Measurements from ENCODE around the gene UBE2G1. TPM values are rescaled to one million over a fixed set of nuclear protein-coding genes. Genes with fewer than 3 reads are reported as not detected.

The UBE2G1 gene
- total and polyA plus RNA-seq, 2 of the 8 experiments (the other 6 are each of a cell fraction or from before 2014, with no cell fraction given), result 73.9 to 170 TPM

DNA sequence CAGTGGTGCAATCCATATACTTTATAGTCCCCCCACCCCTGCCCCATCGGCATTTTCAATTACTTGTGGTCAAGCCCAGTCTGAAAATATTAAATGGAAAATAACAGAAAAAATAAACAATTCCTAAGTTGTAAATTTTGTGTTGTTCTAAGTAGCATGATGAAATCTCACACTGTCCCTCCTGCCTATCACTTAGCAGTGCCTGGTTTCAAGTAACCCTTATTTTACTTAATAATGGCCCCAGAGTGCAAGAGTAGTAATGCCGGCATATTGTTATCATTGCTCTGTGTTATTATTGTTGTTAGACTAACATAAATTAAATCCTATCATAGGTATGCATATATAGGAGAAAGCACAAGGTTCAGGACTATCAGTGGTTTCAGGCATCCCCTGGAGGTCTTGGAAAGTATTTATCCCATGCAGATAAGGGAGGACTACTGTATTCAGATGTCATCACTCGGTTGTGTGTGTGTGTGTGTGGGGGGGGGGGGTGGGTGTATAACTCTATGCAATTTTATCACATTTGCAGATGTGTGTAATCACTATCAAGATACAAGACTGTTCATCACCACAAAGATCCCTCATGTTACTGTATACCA, 9.3 kb downstream of the UBE2G1 start (continued):
- no peak for TF ChIP-seq SRF (IDR thresholded peaks at IDR 0.05; ENCODE audit: low read depth, low read length)
- no peak for TF ChIP-seq MAFK (IDR thresholded peaks at IDR 0.05; ENCODE audit: low read depth, low read length)

Measured in H1 (cell line).